K562 (cell line): ENCODE data around the gene LTK. TPM values are rescaled to one million over a fixed set of nuclear protein-coding genes. Genes with fewer than 3 reads are reported as not detected.

Experiments used
- ATF6 ChIP-seq: sonication (generic); formaldehyde crosslinking; IDR thresholded peaks from 2 replicates; pipeline ENCODE4 v1.4.0; 2020; ENCODE audit warnings: mild to moderate bottlenecking, missing genetic modification reagents
- ATF7 ChIP-seq: fragments of 450-650 bp; IDR thresholded peaks from 2 replicates; pipeline ENCODE4 v1.7.1; 2014; ENCODE audit warnings: mild to moderate bottlenecking, moderate library complexity
- BDP1 ChIP-seq: IDR thresholded peaks from 3 replicates; pipeline ENCODE4 v1.6.1; 2011; ENCODE audit not compliant: insufficient read length, insufficient read depth
- DDX20 ChIP-seq: fragments of 450-650 bp; IDR thresholded peaks from 2 replicates; pipeline ENCODE4 v1.6.1; 2016; ENCODE audit warnings: missing genetic modification characterization, low read depth, mild to moderate bottlenecking, missing compliant biosample characterization, moderate library complexity
- GTF2B ChIP-seq: IDR thresholded peaks from 2 replicates; pipeline ENCODE4 v1.6.1; 2011; ENCODE audit not compliant: insufficient read length; ENCODE audit errors: extremely low read depth
- HES1 ChIP-seq: fragments of 450-650 bp; IDR thresholded peaks from 2 replicates; pipeline ENCODE4 v1.6.1; 2016; ENCODE audit warnings: low read depth, mild to moderate bottlenecking, moderate library complexity
- MAFF ChIP-seq: IDR thresholded peaks from 2 replicates; pipeline ENCODE4 v1.6.1; 2012; ENCODE audit warnings: low read length, improper control_type of control experiment
- MYC ChIP-seq, 2 experiments: fragments of 250-450 bp in 1 of 2; sonication (Bioruptor Pico) in 1 of 2; IDR thresholded peaks; 2 replicates each; pipeline versions ENCODE4 v1.5.1 to v1.6.1; 2012 to 2021; ENCODE audit warnings: low read depth in 2 of 2, borderline replicate concordance in 1 of 2, improper control_type of control experiment in 1 of 2, low read length in 1 of 2, mild to moderate bottlenecking in 1 of 2, moderate library complexity in 1 of 2
- NBN ChIP-seq: fragments of 450-650 bp; IDR thresholded peaks from 2 replicates; pipeline ENCODE4 v1.6.1; 2016; ENCODE audit warnings: low read depth, mild to moderate bottlenecking
- NFE2L1 ChIP-seq: fragments of 450-650 bp; IDR thresholded peaks from 2 replicates; pipeline ENCODE4 v1.6.1; 2016; ENCODE audit warnings: missing genetic modification characterization, low read depth, mild to moderate bottlenecking, missing compliant biosample characterization, moderate library complexity, borderline replicate concordance
- NONO ChIP-seq, 2 experiments: fragments of 200-400 bp in 1 of 2; fragments of 450-650 bp in 1 of 2; formaldehyde crosslinking in 1 of 2; IDR thresholded peaks; 2 replicates each; pipeline ENCODE4 v1.6.1; 2017; ENCODE audit warnings: low read depth in 2 of 2, mild to moderate bottlenecking in 2 of 2, moderate library complexity in 2 of 2, low read length in 1 of 2
- PHB ChIP-seq: fragments of 250-450 bp; sonication (Bioruptor Pico); IDR thresholded peaks from 2 replicates; pipeline ENCODE4 v1.5.0; 2021
- RB1 ChIP-seq: fragments of 450-650 bp; IDR thresholded peaks from 2 replicates; pipeline ENCODE4 v1.6.1; 2017; ENCODE audit warnings: low read depth, mild to moderate bottlenecking
- RBM15 ChIP-seq: fragments of 200-400 bp; formaldehyde crosslinking; IDR thresholded peaks from 2 replicates; pipeline ENCODE4 v1.6.1; 2018; ENCODE audit warnings: mild to moderate bottlenecking, low read length, moderate library complexity; ENCODE audit not compliant: insufficient read depth
- RNF2 ChIP-seq: sonication (generic); IDR thresholded peaks from 2 replicates; pipeline ENCODE4 v1.6.1; 2016
- SIX5 ChIP-seq, 2 experiments: IDR thresholded peaks; 2 replicates each; pipeline ENCODE4 v1.6.1; 2011; ENCODE audit warnings: low read length in 2 of 2, borderline replicate concordance in 1 of 2, low read depth in 1 of 2, mild to moderate bottlenecking in 1 of 2, moderate library complexity in 1 of 2; ENCODE audit not compliant: insufficient read depth in 1 of 2
- TBL1XR1 ChIP-seq, 2 experiments: IDR thresholded peaks; 2 replicates each; pipeline ENCODE4 v1.6.1; 2012; ENCODE audit warnings: improper control_type of control experiment in 2 of 2, low read length in 2 of 2, mild to moderate bottlenecking in 1 of 2
- TRIM24 ChIP-seq, 2 experiments: fragments of 450-650 bp; IDR thresholded peaks; 2 replicates each; pipeline ENCODE4 v1.6.1; 2016
- ZNF511 ChIP-seq: sonication (generic); formaldehyde crosslinking; IDR thresholded peaks from 2 replicates; pipeline ENCODE4 v1.8.0; 2022; ENCODE audit warnings: mild to moderate bottlenecking, missing genetic modification reagents
- ZNF518B ChIP-seq: fragments of 250-450 bp; sonication (Bioruptor Pico); IDR thresholded peaks from 2 replicates; pipeline ENCODE4 v1.5.0; 2021; ENCODE audit warnings: mild to moderate bottlenecking, moderate library complexity
- ZNF583 ChIP-seq: fragments of 250-450 bp; sonication (Bioruptor Pico); IDR thresholded peaks from 2 replicates; pipeline ENCODE4 v1.4.0; 2020
- polyA plus RNA-seq, 8 experiments: library from polyadenylated mRNA; depleted of rRNA in 4 of 8; stranded (reverse) in 5 of 8; unstranded in 3 of 8; fragments of >200 nt; fragmentation: Nextera tagmentation in 2 of 8; fragmentation: Illumina TruSeq in 1 of 8; extraction: Ambion mirVana in 2 of 8; extraction: Trizol in 1 of 8; gene quantifications; 2 replicates each; pipeline versions ENCODE4 v1.2.1 to v1.2.3, GENCODE V29; 2011 to 2014; ENCODE audit warnings: inconsistent platforms in 1 of 8, missing spikeins in 1 of 8
- total RNA-seq, 7 experiments: library from RNA; depleted of rRNA in 6 of 7; stranded (reverse); fragments of >200 nt in 6 of 7; fragmentation: Illumina TruSeq in 2 of 7; extraction: Trizol in 2 of 7; gene quantifications; 2 replicates each; pipeline versions ENCODE4 v1.2.1 to v1.2.3, GENCODE V29; 2011 to 2021; ENCODE audit warnings: low replicate concordance in 1 of 7

LTK gene
- total and polyA plus RNA-seq, 9 of the 15 experiments (the other 6 are each of a cell fraction or from before 2014, with no cell fraction given): 0.25 to 4.4 (median 1.8) TPM

GRCh38 chr15:41493205-41493901 is 20.3 kb downstream of the LTK start, which contains the start of gene ITPKA (continued):
- 0 out of 2 replicates have a peak, but pooled peaks have one; percentile 8 for TF ChIP-seq ATF7
- TF ChIP-seq NBN: no peak
- no peak for TF ChIP-seq ZNF583 (CRISPR knock-in tag)
- TF ChIP-seq ATF6: no peak
- no peak for TF ChIP-seq BDP1
- TF ChIP-seq SIX5 (IDR thresholded peaks at IDR 0.05; ENCODE audit: borderline replicate concordance in 1 of 2, insufficient read depth in 1 of 2, low read depth in 1 of 2, low read length in 2 of 2): no peak
- TF ChIP-seq ZNF518B (CRISPR knock-in tag): no peak
- no peak for TF ChIP-seq NFE2L1 (tag)
- TF ChIP-seq TBL1XR1 (IDR thresholded peaks at IDR 0.05; ENCODE audit: low read length in 2 of 2): no peak
- no peak for TF ChIP-seq TRIM24 (IDR thresholded peaks at IDR 0.05)
- TF ChIP-seq HES1: no peak
- peak in 1 of 2 experiments; percentile 25; a peak in 1 of 4 replicates for TF ChIP-seq NONO (IDR thresholded peaks at IDR 0.05; ENCODE audit: low read depth in 2 of 2, low read length in 1 of 2)
- TF ChIP-seq RB1: peak; percentile 83; the same call in 1 of the 2 replicates
- TF ChIP-seq GTF2B: no peak
- 0 out of 2 replicates have a peak, but pooled peaks have one; percentile 21 for TF ChIP-seq PHB (CRISPR knock-in tag)
- no peak for TF ChIP-seq RNF2
- no peak; the same call in none of the 2 replicates for TF ChIP-seq MYC (IDR thresholded peaks at IDR 0.05; ENCODE audit: low read depth, low read length)
- no peak for TF ChIP-seq MYC (CRISPR knock-in tag; IDR thresholded peaks at IDR 0.05; ENCODE audit: borderline replicate concordance, low read depth)
- no peak for TF ChIP-seq RBM15
- TF ChIP-seq MAFF: no peak
- TF ChIP-seq ZNF511: no peak
- no peak for TF ChIP-seq DDX20 (tag)
